WTC11 (cell line): ENCODE data around the gene EHD2. TPM values are rescaled to one million over a fixed set of nuclear protein-coding genes. Genes with fewer than 3 reads are reported as not detected.

Experiments
- ATAC-seq: fragments of 200-7000 bp; cut with Tn5 transposase; 2 replicates; pipeline ENCODE4 v1.10.0; 2021; ENCODE audit warnings: mild to moderate bottlenecking, moderate library complexity
- CTCF ChIA-PET: fragments of 300-600 bp; sonication (Branson Sonifier 250); formaldehyde crosslinking; loops from one replicate; lab custom pipeline; 2021; ENCODE audit warnings: antibody characterized with exemption; lab: Charles Lee
- POLR2A ChIA-PET: fragments of 350-600 bp; sonication (Branson Sonifier 250); formaldehyde crosslinking; loops from one replicate; lab custom pipeline; 2021; ENCODE audit warnings: antibody characterized with exemption; lab: Charles Lee
- DNase-seq: peaks from one replicate; pipeline ENCODE4 v3.0.0; 2021; ENCODE audit warnings: low spot score
- H3K27ac Mint-ChIP-seq: 2 replicates; pipeline ENCODE4 v1.8.0; 2021; ENCODE audit warnings: mixed read lengths
- H3K27me3 Mint-ChIP-seq: 2 replicates; pipeline ENCODE4 v1.8.0; 2021; ENCODE audit warnings: low read depth, mild to moderate bottlenecking, moderate library complexity, mixed read lengths
- H3K36me3 Mint-ChIP-seq: 2 replicates; pipeline ENCODE4 v1.8.0; 2021; ENCODE audit warnings: mixed read lengths
- H3K4me1 Mint-ChIP-seq: 2 replicates; pipeline ENCODE4 v1.8.0; 2022; ENCODE audit warnings: mixed read lengths
- H3K4me3 Mint-ChIP-seq: 2 replicates; pipeline ENCODE4 v1.8.0; 2021; ENCODE audit warnings: mild to moderate bottlenecking, moderate library complexity, mixed read lengths
- H3K9me3 Mint-ChIP-seq: 2 replicates; pipeline ENCODE4 v1.8.0; 2021; ENCODE audit warnings: mixed read lengths
- AR ChIP-seq: fragments of 250-450 bp; sonication (Bioruptor Pico); IDR thresholded peaks from 2 replicates; pipeline ENCODE4 v1.9.0; 2021; ENCODE audit warnings: mild to moderate bottlenecking
- ATF2 ChIP-seq: sonication (generic); formaldehyde crosslinking; IDR thresholded peaks from 2 replicates; pipeline ENCODE4 v1.8.1; 2022; ENCODE audit warnings: low read depth, missing genetic modification reagents, borderline replicate concordance
- CREB1 ChIP-seq: sonication (generic); formaldehyde crosslinking; IDR thresholded peaks from 2 replicates; pipeline ENCODE4 v1.8.0; 2023; ENCODE audit warnings: mild to moderate bottlenecking, missing genetic modification reagents
- E2F5 ChIP-seq: sonication (generic); formaldehyde crosslinking; IDR thresholded peaks from 2 replicates; pipeline ENCODE4 v1.8.1; 2022; ENCODE audit warnings: mild to moderate bottlenecking, moderate library complexity, missing genetic modification reagents
- ELF4 ChIP-seq: sonication (generic); formaldehyde crosslinking; IDR thresholded peaks from 2 replicates; pipeline ENCODE4 v1.8.1; 2022; ENCODE audit warnings: low read depth, mild to moderate bottlenecking, moderate library complexity, missing genetic modification reagents
- HMGA2 ChIP-seq: fragments of 250-450 bp; sonication (Bioruptor Pico); IDR thresholded peaks from 2 replicates; pipeline ENCODE4 v1.4.0; 2021; ENCODE audit warnings: mild to moderate bottlenecking, moderate library complexity
- SMAD3 ChIP-seq: sonication (generic); formaldehyde crosslinking; IDR thresholded peaks from 2 replicates; pipeline ENCODE4 v1.8.0; 2022; ENCODE audit warnings: missing genetic modification reagents, mild to moderate bottlenecking, borderline replicate concordance
- SMAD4 ChIP-seq: sonication (generic); formaldehyde crosslinking; IDR thresholded peaks from 2 replicates; pipeline ENCODE4 v1.8.0; 2022; ENCODE audit warnings: mild to moderate bottlenecking, missing genetic modification reagents
- STAT6 ChIP-seq: sonication (generic); formaldehyde crosslinking; conservative IDR thresholded peaks from 2 replicates; pipeline ENCODE4 v1.8.1; 2023; ENCODE audit warnings: mild to moderate bottlenecking, low read depth, missing genetic modification reagents, moderate library complexity
- USF1 ChIP-seq: sonication (generic); formaldehyde crosslinking; IDR thresholded peaks from 2 replicates; pipeline ENCODE4 v1.8.0; 2022; ENCODE audit warnings: mild to moderate bottlenecking, missing genetic modification reagents
- ZNF396 ChIP-seq: fragments of 250-450 bp; sonication (Bioruptor Pico); IDR thresholded peaks from 2 replicates; pipeline ENCODE4 v1.8.0; 2021; ENCODE audit warnings: mild to moderate bottlenecking, moderate library complexity, borderline replicate concordance
- ZNF532 ChIP-seq: fragments of 250-450 bp; sonication (Bioruptor Pico); IDR thresholded peaks from 2 replicates; pipeline ENCODE4 v1.9.0; 2021; ENCODE audit warnings: mild to moderate bottlenecking, borderline replicate concordance
- ZSCAN18 ChIP-seq: fragments of 250-450 bp; sonication (Bioruptor Pico); IDR thresholded peaks from 2 replicates; pipeline ENCODE4 v2.1.2; 2022; ENCODE audit warnings: mild to moderate bottlenecking, moderate library complexity
- total RNA-seq: library from RNA; stranded (reverse); gene quantifications from 3 replicates; pipeline ENCODE4 v1.2.3, GENCODE V29; 2021

EHD2 gene
- total RNA-seq, 1 experiment from 2014 or later = 11.8 TPM

GRCh38 chr19:47680858-47681332 lies 32.3 kb upstream of the EHD2 start:
- Mint-ChIP-seq H3K9me3 (no peaks in the 10 kb centered on the region), H3K4me1 (no peaks in the 10 kb centered on the region), H3K4me3 (no peak overlapping the region), H3K27me3 (no peaks in the 10 kb centered on the region; the same call in 1 of the 2 replicates), H3K36me3 (peaks cover 26% of the 10 kb centered on the region), H3K27ac (no peak overlapping the region)
- POLR2A ChIA-PET = no interaction called here
- CTCF ChIA-PET = interaction anchor here (0.9 kb wide), 1 partner anchor 253 kb away, joined by 3 read pairs; no protein-coding TSS in a partner anchor
- no peak for ATAC-seq
- no peak for TF ChIP-seq ZNF396
- no peak for TF ChIP-seq STAT6
- TF ChIP-seq CREB1 (CRISPR knock-in tag) = no peak
- TF ChIP-seq AR = no peak
- no peak for TF ChIP-seq SMAD3
- no peak for TF ChIP-seq ZNF532 (CRISPR knock-in tag)
- no peak for TF ChIP-seq ZSCAN18 (CRISPR knock-in tag)
- no peak for TF ChIP-seq E2F5 (CRISPR knock-in tag)
- no peak for TF ChIP-seq HMGA2 (CRISPR knock-in tag)
- TF ChIP-seq ELF4 (CRISPR knock-in tag) = no peak
- TF ChIP-seq ATF2 (CRISPR knock-in tag) = no peak
- TF ChIP-seq USF1 (CRISPR knock-in tag) = no peak
- no peak for TF ChIP-seq SMAD4
- no peak for DNase-seq
